HPDE6-E6E7 (cell line): ENCODE data around the gene ITGA4.

Source experiments
- DNase-seq: peaks from one replicate; pipeline ENCODE4 v3.0.0; 2011; ENCODE audit warnings: missing footprints; ENCODE audit errors: extremely low spot score

The ITGA4 gene

DNA sequence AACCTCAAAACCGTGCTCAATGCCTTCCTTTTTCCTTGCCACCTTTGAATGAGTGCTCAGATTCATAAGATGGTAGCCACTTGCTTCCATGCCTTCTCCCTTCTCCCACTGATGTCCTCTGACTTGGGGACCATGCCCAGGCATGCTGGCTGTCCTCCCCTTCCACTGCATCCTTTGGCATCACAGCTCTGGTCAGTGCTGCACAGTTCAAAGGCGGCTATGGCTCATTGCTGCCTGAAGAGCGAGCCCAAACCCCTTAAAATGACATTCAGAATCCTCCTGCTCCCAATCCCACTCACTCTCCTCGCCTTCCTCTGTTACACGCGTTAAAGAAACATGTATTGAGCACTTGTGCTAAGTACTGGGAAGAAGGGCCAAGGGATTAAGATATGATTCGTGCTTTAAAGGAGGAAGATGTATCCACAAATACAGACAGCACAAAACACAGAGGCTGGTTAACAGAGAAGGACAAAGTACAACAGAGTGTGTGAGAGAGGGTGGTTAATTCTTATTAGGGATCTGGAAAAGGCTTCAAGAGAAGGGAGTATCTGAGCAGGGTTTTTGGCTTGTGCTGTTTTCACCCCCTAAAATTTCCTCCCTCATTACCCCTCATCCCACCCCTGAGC lies 118.0 kb downstream of the ITGA4 start:
- no peak for DNase-seq

DNA sequence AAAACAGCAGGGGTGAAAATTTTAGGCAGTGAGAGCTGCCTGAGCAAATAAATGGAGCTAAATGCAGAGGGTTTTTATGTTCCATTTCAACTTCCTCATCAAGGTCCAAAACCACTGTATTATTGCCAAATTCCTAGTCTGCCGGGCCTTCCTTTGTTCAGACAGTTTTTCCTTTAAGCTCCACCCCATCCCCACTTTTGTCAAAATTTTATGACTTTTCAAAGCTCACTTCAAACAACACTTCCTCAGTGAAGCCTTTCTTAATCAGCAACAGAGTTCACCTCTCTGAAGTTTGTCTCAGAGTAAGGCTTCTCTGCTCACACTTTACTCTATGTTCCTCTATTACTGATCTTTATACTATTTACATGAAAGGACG lies 118.5 kb downstream of the ITGA4 start:
- DNase-seq, result no peak

DNA sequence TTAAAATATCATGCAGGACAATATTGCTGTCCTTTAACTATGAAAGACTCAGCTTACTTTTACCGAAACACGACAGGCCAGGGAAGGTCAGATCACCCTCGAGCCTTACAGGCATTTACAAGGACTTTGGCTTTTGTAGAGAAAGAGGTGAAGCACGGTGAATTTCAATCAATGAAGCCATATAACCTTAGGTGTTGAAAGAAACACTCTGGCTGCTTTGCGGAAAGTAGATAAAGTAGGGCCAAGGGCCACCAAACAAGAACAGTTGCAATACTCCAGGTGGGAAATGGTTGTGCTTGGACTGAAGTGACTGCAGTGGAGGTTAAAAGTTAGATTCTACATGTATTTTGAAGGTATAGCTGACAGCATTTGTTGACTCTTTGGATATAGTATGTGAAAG lies 119.2 kb downstream of the ITGA4 start:
- DNase-seq, result no peak

DNA sequence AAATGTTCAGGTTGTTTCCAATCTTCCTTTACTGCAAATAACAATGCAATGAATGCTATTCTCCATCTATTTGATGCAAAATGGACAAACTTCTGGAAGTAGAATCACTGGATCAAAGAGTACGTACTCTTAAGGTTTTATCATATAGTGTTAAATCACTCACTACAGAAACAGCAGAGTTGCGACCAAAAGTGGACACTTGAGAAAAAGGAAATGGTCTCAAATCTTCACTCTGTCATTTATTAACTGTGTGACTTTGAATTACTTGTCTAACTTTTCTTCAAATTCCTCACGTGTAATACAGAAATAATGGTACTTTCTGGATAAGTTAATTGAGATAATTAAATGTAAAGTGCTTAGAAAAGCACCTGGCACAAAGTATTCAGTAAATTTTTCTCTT lies 121.6 kb downstream of the ITGA4 start:
- no peak for DNase-seq

DNA sequence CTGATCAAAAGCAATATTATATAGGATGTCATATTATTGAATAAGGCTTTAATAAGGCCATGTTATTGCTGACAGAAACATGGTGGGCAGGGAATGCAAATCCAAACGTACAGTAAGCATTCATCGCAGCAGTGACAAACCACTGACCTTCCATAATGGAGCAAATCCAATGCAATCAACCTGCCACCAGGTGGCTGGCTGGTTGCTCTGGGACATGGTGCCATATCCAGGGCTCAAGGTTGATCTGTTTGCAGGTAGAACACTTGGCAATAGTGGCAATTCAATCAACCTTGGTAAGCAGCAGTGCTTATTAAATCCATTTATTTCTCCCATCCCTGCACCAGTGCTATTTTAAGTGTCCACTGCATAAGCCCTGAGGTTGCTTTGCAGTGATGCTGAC lies 124.3 kb downstream of the ITGA4 start:
- no peak for DNase-seq

DNA sequence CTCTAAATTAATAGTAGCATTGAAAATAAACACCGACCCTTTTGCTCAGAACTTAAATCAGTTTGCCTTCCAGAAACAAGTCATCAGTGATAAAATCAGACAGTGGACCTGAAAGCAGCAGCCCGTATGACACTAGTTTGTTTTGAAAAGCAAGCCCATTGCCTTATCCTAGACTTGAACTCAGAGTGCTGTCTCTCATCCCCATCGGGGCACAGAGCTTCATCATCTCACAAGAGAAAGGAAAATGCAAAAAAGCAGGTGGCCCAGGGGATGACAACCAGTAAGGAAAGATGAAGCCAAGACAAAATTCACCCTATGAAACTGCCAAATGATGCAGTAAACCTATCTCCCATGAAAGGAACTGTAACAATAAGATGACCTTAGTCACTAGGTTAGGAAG lies 128.5 kb downstream of the ITGA4 start:
- DNase-seq, result no peak
